H9 (cell line): ENCODE measurements around the gene PRRC1. TPM values are rescaled to one million over a fixed set of nuclear protein-coding genes. Genes with fewer than 3 reads are reported as not detected.

Experiments
- DNase-seq: peaks from one replicate; pipeline ENCODE4 v3.0.0-alpha.2; 2017
- H2AFZ ChIP-seq: one replicate; pipeline ENCODE4 v1.6.1; 2013; ENCODE audit warnings: mild to moderate bottlenecking, low read length, control low read depth, moderate library complexity
- H2AK5ac ChIP-seq: 2 replicates; pipeline ENCODE4 v1.6.1; 2013; ENCODE audit warnings: low read length, control low read depth, mixed read lengths; ENCODE audit not compliant: insufficient read length
- H2BK120ac ChIP-seq: one replicate; pipeline ENCODE4 v1.6.1; 2013; ENCODE audit warnings: low read depth, mild to moderate bottlenecking, low read length, control low read depth, inconsistent platforms; ENCODE audit not compliant: poor library complexity, severe bottlenecking
- H2BK12ac ChIP-seq: 2 replicates; pipeline ENCODE4 v1.6.1; 2013; ENCODE audit warnings: low read length, control low read depth, mixed read lengths, low read depth; ENCODE audit not compliant: insufficient read length
- H2BK15ac ChIP-seq: 2 replicates; pipeline ENCODE4 v1.6.1; 2013; ENCODE audit warnings: low read depth, low read length, control low read depth
- H2BK20ac ChIP-seq: one replicate; pipeline ENCODE4 v1.6.1; 2013; ENCODE audit warnings: low read depth, mild to moderate bottlenecking, low read length, control low read depth, inconsistent platforms; ENCODE audit not compliant: poor library complexity, severe bottlenecking
- H2BK5ac ChIP-seq: 2 replicates; pipeline ENCODE4 v1.6.1; 2013; ENCODE audit warnings: low read length, control low read depth, mixed read lengths; ENCODE audit not compliant: insufficient read length
- H3K14ac ChIP-seq: 2 replicates; pipeline ENCODE4 v1.6.1; 2013; ENCODE audit warnings: low read length, control low read depth; ENCODE audit not compliant: insufficient read depth
- H3K18ac ChIP-seq: 2 replicates; pipeline ENCODE4 v1.6.1; 2013; ENCODE audit warnings: low read depth, mild to moderate bottlenecking, mixed read lengths, low read length, control low read depth; ENCODE audit not compliant: insufficient read length
- H3K23ac ChIP-seq: 2 replicates; pipeline ENCODE4 v1.6.1; 2013; ENCODE audit warnings: low read length, control low read depth, mixed read lengths, low read depth; ENCODE audit not compliant: insufficient read length
- H3K23me2 ChIP-seq: 2 replicates; pipeline ENCODE4 v1.6.1; 2013; ENCODE audit warnings: low read depth, mild to moderate bottlenecking, mixed read lengths, low read length, control low read depth; ENCODE audit not compliant: insufficient read length, poor library complexity, severe bottlenecking
- H3K27ac ChIP-seq: 2 replicates; pipeline ENCODE4 v1.5.1; 2013; ENCODE audit warnings: low read length, control low read depth, mixed read lengths, low read depth; ENCODE audit not compliant: insufficient read length
- H3K27me3 ChIP-seq: 2 replicates; pipeline ENCODE4 v1.6.1; 2013; ENCODE audit warnings: low read length, control low read depth, inconsistent platforms; ENCODE audit not compliant: insufficient read depth
- H3K4ac ChIP-seq: 2 replicates; pipeline ENCODE4 v1.6.1; 2013; ENCODE audit warnings: low read depth, mild to moderate bottlenecking, control low read depth, inconsistent platforms, low read length, moderate library complexity
- H3K4me1 ChIP-seq: 2 replicates; pipeline ENCODE4 v1.6.1; 2013; ENCODE audit warnings: low read length, control low read depth, inconsistent platforms; ENCODE audit not compliant: insufficient read depth
- H3K4me2 ChIP-seq: 2 replicates; pipeline ENCODE4 v1.6.1; 2013; ENCODE audit warnings: low read length, control low read depth, mixed read lengths; ENCODE audit not compliant: insufficient read length, insufficient read depth
- H3K56ac ChIP-seq: 2 replicates; pipeline ENCODE4 v1.6.1; 2013; ENCODE audit warnings: low read depth, mild to moderate bottlenecking, mixed read lengths, low read length, control low read depth; ENCODE audit not compliant: insufficient read length
- H3K79me1 ChIP-seq: 2 replicates; pipeline ENCODE4 v1.6.1; 2013; ENCODE audit warnings: low read depth, mild to moderate bottlenecking, moderate library complexity, low read length, control low read depth, inconsistent platforms; ENCODE audit not compliant: insufficient read depth, poor library complexity, severe bottlenecking
- H3K79me2 ChIP-seq: 2 replicates; pipeline ENCODE4 v1.6.1; 2013; ENCODE audit warnings: low read length, control low read depth, inconsistent platforms; ENCODE audit not compliant: insufficient read depth
- H3K9ac ChIP-seq: 2 replicates; pipeline ENCODE4 v1.6.1; 2013; ENCODE audit warnings: low read length, control low read depth, mixed read lengths; ENCODE audit not compliant: insufficient read length; ENCODE audit errors: extremely low read depth
- H3K9me3 ChIP-seq: one replicate; pipeline ENCODE4 v1.6.1; 2013; ENCODE audit warnings: low read depth, low read length, inconsistent platforms; ENCODE audit not compliant: control insufficient read depth
- H3T11ph ChIP-seq: one replicate; pipeline ENCODE4 v1.6.1; 2013; ENCODE audit warnings: mild to moderate bottlenecking, low read length, control low read depth, inconsistent platforms
- H4K20me1 ChIP-seq: one replicate; pipeline ENCODE4 v1.6.1; 2013; ENCODE audit not compliant: control insufficient read depth, insufficient read length, insufficient read depth
- H4K5ac ChIP-seq: 2 replicates; pipeline ENCODE4 v1.6.1; 2013; ENCODE audit warnings: low read depth, mild to moderate bottlenecking, mixed read lengths, low read length, control low read depth; ENCODE audit not compliant: insufficient read length
- H4K8ac ChIP-seq: replicated peaks from 2 replicates; pipeline ENCODE4 v1.6.1; 2013; ENCODE audit warnings: low read length, control low read depth, mixed read lengths, low read depth; ENCODE audit not compliant: insufficient read length
- H4K91ac ChIP-seq: 2 replicates; pipeline ENCODE4 v1.6.1; 2013; ENCODE audit warnings: low read depth, mild to moderate bottlenecking, moderate library complexity, mixed read lengths, low read length, control low read depth; ENCODE audit not compliant: insufficient read length
- H3K27ac Mint-ChIP-seq, 3 experiments: 2 replicates in 2 of 3; 3 replicates in 1 of 3; pipeline ENCODE4 v1.8.0; 2020 to 2021; ENCODE audit warnings: mixed read lengths in 3 of 3, mild to moderate bottlenecking in 1 of 3, moderate library complexity in 1 of 3
- H3K27me3 Mint-ChIP-seq: 2 replicates; pipeline ENCODE4 v1.8.0; 2021; ENCODE audit warnings: low read depth, mild to moderate bottlenecking, moderate library complexity, mixed read lengths
- H3K36me3 Mint-ChIP-seq, 3 experiments: 2 replicates in 2 of 3; 3 replicates in 1 of 3; pipeline ENCODE4 v1.8.0; 2020 to 2021; ENCODE audit warnings: low read depth in 3 of 3, mixed read lengths in 3 of 3; ENCODE audit not compliant: insufficient read depth in 1 of 3
- H3K4me1 Mint-ChIP-seq, 2 experiments: 2 replicates each; pipeline ENCODE4 v1.8.0; 2020; ENCODE audit warnings: mixed read lengths in 2 of 2
- H3K4me3 Mint-ChIP-seq, 2 experiments: 2 replicates in 1 of 2; 3 replicates in 1 of 2; pipeline ENCODE4 v1.8.0; 2020 to 2021; ENCODE audit warnings: mild to moderate bottlenecking in 2 of 2, mixed read lengths in 2 of 2, moderate library complexity in 1 of 2
- H3K9me3 Mint-ChIP-seq, 2 experiments: 2 replicates in 1 of 2; 3 replicates in 1 of 2; pipeline ENCODE4 v1.8.0; 2020; ENCODE audit warnings: mild to moderate bottlenecking in 2 of 2, mixed read lengths in 2 of 2, moderate library complexity in 1 of 2
- WGBS: extraction: QIAGEN DNeasy Blood & Tissue Kit; methylation state at CpG from one replicate; pipeline ENCODE4 v1.1.7; 2013; ENCODE audit warnings: missing lambda C conversion rate, low lambda C conversion rate, mixed read lengths; ENCODE audit not compliant: insufficient read length; ENCODE audit errors: extremely low coverage; 5-methylcytosine and 5-hydroxymethylcytosine counted together
- total RNA-seq: library from RNA; stranded (reverse); gene quantifications from 2 replicates; pipeline ENCODE4 v1.2.1, GENCODE V29; 2021
- TF ChIP-seq, protein P1 (sequence below): fragments of 200-600 bp; sonication (generic); conservative IDR thresholded peaks from 3 replicates; pipeline ENCODE4 v1.8.0; 2021; ENCODE audit warnings: antibody characterized with exemption, mild to moderate bottlenecking

The PRRC1 gene
- total RNA-seq, 1 experiment from 2014 or later, result 70.7 TPM

DNA sequence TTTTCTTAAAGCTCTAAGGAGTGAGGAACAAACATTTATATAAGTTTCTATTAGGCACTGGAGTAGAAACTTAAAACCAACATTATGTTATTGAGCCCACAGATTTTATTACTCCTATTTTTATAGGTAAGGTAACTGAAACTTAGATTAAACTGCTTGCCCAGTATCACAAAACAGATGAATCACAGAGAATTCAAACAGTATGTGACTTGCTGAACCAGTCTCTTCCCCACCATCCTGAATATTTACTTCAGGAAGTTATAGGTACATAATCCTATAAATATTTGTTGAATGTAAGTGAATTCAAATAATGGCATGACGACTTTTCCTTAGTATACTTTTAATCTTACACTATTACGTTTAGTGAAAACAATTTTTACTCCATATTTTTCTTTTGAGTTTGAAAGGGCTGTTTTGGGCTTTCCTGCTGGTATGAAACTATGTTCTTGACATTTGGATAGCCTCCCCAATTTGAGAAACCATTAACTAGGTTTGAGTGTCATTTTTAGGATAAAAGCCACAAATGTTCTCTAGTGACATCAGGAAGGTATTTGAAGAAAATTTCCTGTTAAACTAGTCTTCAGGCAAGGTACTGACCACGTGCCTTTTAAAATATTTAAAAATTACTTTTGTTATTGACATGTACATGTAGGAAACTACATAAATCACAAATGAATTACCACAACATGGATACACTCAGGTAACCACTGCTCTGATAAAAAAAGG, 39.3 kb downstream of the PRRC1 start:
- Histone ChIP-seq H2BK5ac (no peak overlapping the region), H3K9me3 (no peaks in the 10 kb centered on the region), H3K9ac (no peak overlapping the region), H2AFZ (no peak overlapping the region), H4K5ac (no peak overlapping the region), H4K91ac (no peak overlapping the region), H3K18ac (no peak overlapping the region), H3K4ac (no peak overlapping the region), H4K20me1 (no peaks in the 10 kb centered on the region), H3K79me2 (no peaks in the 10 kb centered on the region), H2BK20ac (no peak overlapping the region), H3K4me2 (no peak overlapping the region), H3K27ac (no peak overlapping the region), H4K8ac (no peak overlapping the region), H2AK5ac (no peak overlapping the region), H2BK120ac (no peak overlapping the region), H3K4me1 (no peaks in the 10 kb centered on the region), H3K14ac (no peak overlapping the region), H3K23me2 (no peaks in the 10 kb centered on the region), H3K27me3 (no peaks in the 10 kb centered on the region), H3K56ac (no peak overlapping the region), H3K23ac (no peak overlapping the region), H3K79me1 (no peaks in the 10 kb centered on the region), H3T11ph (no peak overlapping the region), H2BK15ac (no peak overlapping the region), H2BK12ac (no peak overlapping the region)
- no CpG with 5 or more reads among the region's 3 CpGs for WGBS
- DNase-seq, result no peak
- Mint-ChIP-seq H3K27ac (no peak overlapping the region), H3K9me3 (no peaks in the 10 kb centered on the region), H3K4me1 (no peaks in the 10 kb centered on the region), H3K27me3 (no peaks in the 10 kb centered on the region), H3K36me3 (peaks cover 7 to 19% (median 15%) of the 10 kb centered on the region in 3 experiments; a peak in 6 of 7 replicates), H3K4me3 (no peak overlapping the region)
- TF ChIP-seq, protein P1, sequence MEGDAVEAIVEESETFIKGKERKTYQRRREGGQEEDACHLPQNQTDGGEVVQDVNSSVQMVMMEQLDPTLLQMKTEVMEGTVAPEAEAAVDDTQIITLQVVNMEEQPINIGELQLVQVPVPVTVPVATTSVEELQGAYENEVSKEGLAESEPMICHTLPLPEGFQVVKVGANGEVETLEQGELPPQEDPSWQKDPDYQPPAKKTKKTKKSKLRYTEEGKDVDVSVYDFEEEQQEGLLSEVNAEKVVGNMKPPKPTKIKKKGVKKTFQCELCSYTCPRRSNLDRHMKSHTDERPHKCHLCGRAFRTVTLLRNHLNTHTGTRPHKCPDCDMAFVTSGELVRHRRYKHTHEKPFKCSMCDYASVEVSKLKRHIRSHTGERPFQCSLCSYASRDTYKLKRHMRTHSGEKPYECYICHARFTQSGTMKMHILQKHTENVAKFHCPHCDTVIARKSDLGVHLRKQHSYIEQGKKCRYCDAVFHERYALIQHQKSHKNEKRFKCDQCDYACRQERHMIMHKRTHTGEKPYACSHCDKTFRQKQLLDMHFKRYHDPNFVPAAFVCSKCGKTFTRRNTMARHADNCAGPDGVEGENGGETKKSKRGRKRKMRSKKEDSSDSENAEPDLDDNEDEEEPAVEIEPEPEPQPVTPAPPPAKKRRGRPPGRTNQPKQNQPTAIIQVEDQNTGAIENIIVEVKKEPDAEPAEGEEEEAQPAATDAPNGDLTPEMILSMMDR, result no peak
